HepG2 (cell line): ENCODE results near the gene MICB. TPM values are rescaled to one million over a fixed set of nuclear protein-coding genes. Genes with fewer than 3 reads are reported as not detected.

ENCODE experiments used
- ARNTL ChIP-seq: sonication (generic); formaldehyde crosslinking; IDR thresholded peaks from 2 replicates; pipeline ENCODE4 v1.4.0; 2020; ENCODE audit warnings: mild to moderate bottlenecking, missing genetic modification reagents
- EEA1 ChIP-seq: sonication (generic); formaldehyde crosslinking; IDR thresholded peaks from 2 replicates; pipeline ENCODE4 v1.5.1; 2020; ENCODE audit warnings: mild to moderate bottlenecking, missing genetic modification reagents, borderline replicate concordance
- ETV6 ChIP-seq: sonication (generic); formaldehyde crosslinking; conservative IDR thresholded peaks from 2 replicates; pipeline ENCODE4 v1.4.0; 2020; ENCODE audit warnings: missing genetic modification reagents
- FOXP4 ChIP-seq: sonication (generic); formaldehyde crosslinking; IDR thresholded peaks from 2 replicates; pipeline ENCODE4 v1.4.0; 2020; ENCODE audit warnings: missing genetic modification reagents
- HMG20B ChIP-seq: conservative IDR thresholded peaks from 2 replicates; pipeline ENCODE4 v1.6.1; 2016; ENCODE audit warnings: missing genetic modification reagents, missing compliant biosample characterization
- MAFK ChIP-seq, 2 experiments: IDR thresholded peaks in 1 of 2; conservative IDR thresholded peaks in 1 of 2; 2 replicates each; pipeline ENCODE4 v1.6.1; 2011; ENCODE audit warnings: improper control_type of control experiment in 2 of 2, low read length in 2 of 2
- MTA1 ChIP-seq: sonication (generic); formaldehyde crosslinking; IDR thresholded peaks from 2 replicates; pipeline ENCODE4 v1.4.0; 2020; ENCODE audit warnings: missing genetic modification reagents, mild to moderate bottlenecking, borderline replicate concordance
- NFYC ChIP-seq: IDR thresholded peaks from 2 replicates; pipeline ENCODE4 v1.6.1; 2016; ENCODE audit warnings: missing genetic modification reagents, missing compliant biosample characterization
- RARG ChIP-seq: sonication (generic); formaldehyde crosslinking; IDR thresholded peaks from 2 replicates; pipeline ENCODE4 v1.4.0; 2020; ENCODE audit warnings: low read depth, mild to moderate bottlenecking, missing genetic modification reagents
- SMAD1 ChIP-seq: sonication (generic); formaldehyde crosslinking; IDR thresholded peaks from 2 replicates; pipeline ENCODE4 v1.4.0; 2020; ENCODE audit warnings: missing genetic modification reagents, low read depth, mild to moderate bottlenecking, borderline replicate concordance
- SMYD3 ChIP-seq: sonication (generic); formaldehyde crosslinking; IDR thresholded peaks from 2 replicates; pipeline ENCODE4 v1.8.1; 2023; ENCODE audit warnings: mild to moderate bottlenecking, missing genetic modification reagents
- ZFP36 ChIP-seq: fragments of 150-350 bp; IDR thresholded peaks from 2 replicates; pipeline ENCODE4 v1.6.1; 2018; ENCODE audit warnings: borderline replicate concordance, low read length, low read depth; ENCODE audit not compliant: partially characterized antibody
- ZNF124 ChIP-seq: sonication (generic); formaldehyde crosslinking; IDR thresholded peaks from 2 replicates; pipeline ENCODE4 v1.4.0; 2020; ENCODE audit warnings: missing genetic modification reagents
- ZNF253 ChIP-seq: sonication (generic); formaldehyde crosslinking; IDR thresholded peaks from 2 replicates; pipeline ENCODE4 v1.8.0; 2022; ENCODE audit warnings: mild to moderate bottlenecking, missing genetic modification reagents, borderline replicate concordance
- ZNF263 ChIP-seq: sonication (generic); formaldehyde crosslinking; IDR thresholded peaks from 2 replicates; pipeline ENCODE4 v1.4.0; 2020; ENCODE audit warnings: missing genetic modification reagents
- ZNF503 ChIP-seq: sonication (generic); formaldehyde crosslinking; IDR thresholded peaks from 2 replicates; pipeline ENCODE4 v1.4.0; 2020; ENCODE audit warnings: missing genetic modification reagents
- ZNF660 ChIP-seq: sonication (generic); formaldehyde crosslinking; IDR thresholded peaks from 2 replicates; pipeline ENCODE4 v1.5.1; 2020; ENCODE audit warnings: mild to moderate bottlenecking, low read depth, missing genetic modification reagents, borderline replicate concordance
- ZNF788 ChIP-seq: sonication (generic); formaldehyde crosslinking; IDR thresholded peaks from 2 replicates; pipeline ENCODE4 v1.5.0; 2020; ENCODE audit warnings: mild to moderate bottlenecking, missing genetic modification reagents, borderline replicate concordance
- ZNF891 ChIP-seq: sonication (generic); formaldehyde crosslinking; IDR thresholded peaks from 2 replicates; pipeline ENCODE4 v1.5.0; 2020; ENCODE audit warnings: mild to moderate bottlenecking, missing genetic modification reagents
- polyA plus RNA-seq, 8 experiments: library from polyadenylated mRNA; depleted of rRNA in 3 of 8; stranded (reverse) in 7 of 8; unstranded in 1 of 8; fragments of >200 nt; fragmentation: Illumina TruSeq in 4 of 8; extraction: Trizol in 4 of 8; gene quantifications; 2 replicates each; pipeline versions ENCODE4 v1.2.1 to v1.2.3, GENCODE V29; 2011 to 2016; ENCODE audit warnings: low read depth in 4 of 8, missing spikeins in 1 of 8, mixed read lengths in 1 of 8; ENCODE audit not compliant: insufficient read depth in 1 of 8
- total RNA-seq, 5 experiments: library from RNA; depleted of rRNA; stranded (reverse); fragments of >200 nt; fragmentation: Illumina TruSeq; extraction: Trizol; gene quantifications; 2 replicates each; pipeline ENCODE4 v1.2.3, GENCODE V29; 2016; ENCODE audit warnings: low read depth in 1 of 5
- TF ChIP-seq, protein P1 (sequence below): sonication (generic); formaldehyde crosslinking; IDR thresholded peaks from 2 replicates; pipeline ENCODE4 v1.5.0; 2020; ENCODE audit warnings: mild to moderate bottlenecking, missing genetic modification reagents, borderline replicate concordance
- TF ChIP-seq, protein P2 (sequence below): sonication (generic); formaldehyde crosslinking; IDR thresholded peaks from 2 replicates; pipeline ENCODE4 v1.4.0; 2020; ENCODE audit warnings: missing genetic modification reagents, borderline replicate concordance

The MICB gene
- total and polyA plus RNA-seq, 2 of the 13 experiments (the other 11 are each of a cell fraction or from before 2014, with no cell fraction given) = 12.5 to 12.8 TPM

GRCh38 chr6:31541658-31542521 lies 43.9 kb downstream of the MICB start, which contains the start of gene DDX39B (continued):
- TF ChIP-seq EEA1 (CRISPR knock-in tag) = no peak; the same call in none of the 2 replicates
- TF ChIP-seq ETV6 = peak; percentile 48
- TF ChIP-seq HMG20B (CRISPR knock-in tag) = no peak; the same call in 1 of the 2 replicates
- TF ChIP-seq SMAD1 (CRISPR knock-in tag) = peak; percentile 89; the same call in 1 of the 2 replicates
- TF ChIP-seq ZFP36 = no peak
- peak; percentile 86; the same call in 1 of the 2 replicates for TF ChIP-seq SMYD3 (CRISPR knock-in tag)
- no peak; the same call in 1 of the 2 replicates for TF ChIP-seq MTA1 (CRISPR knock-in tag)
- TF ChIP-seq, protein P1, sequence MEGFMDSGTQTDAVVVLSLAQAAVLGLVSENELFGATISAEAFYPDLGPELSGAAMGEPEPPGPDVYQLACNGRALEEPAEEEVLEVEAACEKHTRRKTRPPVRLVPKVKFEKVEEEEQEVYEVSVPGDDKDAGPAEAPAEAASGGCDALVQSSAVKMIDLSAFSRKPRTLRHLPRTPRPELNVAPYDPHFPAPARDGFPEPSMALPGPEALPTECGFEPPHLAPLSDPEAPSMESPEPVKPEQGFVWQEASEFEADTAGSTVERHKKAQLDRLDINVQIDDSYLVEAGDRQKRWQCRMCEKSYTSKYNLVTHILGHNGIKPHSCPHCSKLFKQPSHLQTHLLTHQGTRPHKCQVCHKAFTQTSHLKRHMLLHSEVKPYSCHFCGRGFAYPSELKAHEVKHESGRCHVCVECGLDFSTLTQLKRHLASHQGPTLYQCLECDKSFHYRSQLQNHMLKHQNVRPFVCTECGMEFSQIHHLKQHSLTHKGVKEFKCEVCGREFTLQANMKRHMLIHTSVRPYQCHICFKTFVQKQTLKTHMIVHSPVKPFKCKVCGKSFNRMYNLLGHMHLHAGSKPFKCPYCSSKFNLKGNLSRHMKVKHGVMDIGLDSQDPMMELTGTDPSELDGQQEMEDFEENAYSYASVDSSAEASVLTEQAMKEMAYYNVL (CRISPR knock-in tag) = peak; percentile 85
- TF ChIP-seq ZNF788 (CRISPR knock-in tag) = peak; percentile 83
- no peak for TF ChIP-seq ZNF660 (CRISPR knock-in tag)
- peak; percentile 86 for TF ChIP-seq ZNF503
- peak; percentile 95 for TF ChIP-seq ZNF891 (CRISPR knock-in tag)
- 0 out of 2 replicates have a peak, but pooled peaks have one; percentile 14 for TF ChIP-seq NFYC (CRISPR knock-in tag)
- TF ChIP-seq ARNTL = 0 out of 2 replicates have a peak, but pooled peaks have one; percentile 42
- TF ChIP-seq MAFK (conservative IDR thresholded peaks at IDR 0.05 in 1 of 2, IDR thresholded peaks at IDR 0.05 in 1 of 2; ENCODE audit: low read length in 2 of 2) = no peak
- peak; percentile 84 for TF ChIP-seq ZNF263 (CRISPR knock-in tag)
- TF ChIP-seq RARG (CRISPR knock-in tag) = peak; percentile 89
- no peak; the same call in 1 of the 2 replicates for TF ChIP-seq ZNF253 (CRISPR knock-in tag)
- TF ChIP-seq, protein P2, sequence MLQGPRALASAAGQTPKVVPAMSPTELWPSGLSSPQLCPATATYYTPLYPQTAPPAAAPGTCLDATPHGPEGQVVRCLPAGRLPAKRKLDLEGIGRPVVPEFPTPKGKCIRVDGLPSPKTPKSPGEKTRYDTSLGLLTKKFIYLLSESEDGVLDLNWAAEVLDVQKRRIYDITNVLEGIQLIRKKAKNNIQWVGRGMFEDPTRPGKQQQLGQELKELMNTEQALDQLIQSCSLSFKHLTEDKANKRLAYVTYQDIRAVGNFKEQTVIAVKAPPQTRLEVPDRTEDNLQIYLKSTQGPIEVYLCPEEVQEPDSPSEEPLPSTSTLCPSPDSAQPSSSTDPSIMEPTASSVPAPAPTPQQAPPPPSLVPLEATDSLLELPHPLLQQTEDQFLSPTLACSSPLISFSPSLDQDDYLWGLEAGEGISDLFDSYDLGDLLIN (CRISPR knock-in tag) = peak; percentile 98; the same call in 1 of the 2 replicates
- TF ChIP-seq FOXP4 (CRISPR knock-in tag) = peak; percentile 58
- TF ChIP-seq ZNF124 (CRISPR knock-in tag) = 0 out of 2 replicates have a peak, but pooled peaks have one; percentile 13
